HK-2 (cell line): ENCODE data around the gene ASIC4.

Source experiments
- DNase-seq: peaks from one replicate; pipeline ENCODE4 v3.0.0-alpha.2; 2018; ENCODE audit not compliant: unreplicated experiment

ASIC4 gene

GRCh38 chr2:219566640-219567039 lies 52.4 kb downstream of the ASIC4 start:
- DNase-seq, result no peak

GRCh38 chr2:219567131-219567530 lies 52.8 kb downstream of the ASIC4 start:
- no peak for DNase-seq

- no peak for DNase-seq
Observed at GRCh38 chr2:219567791-219568361, 53.6 kb downstream of the ASIC4 start.

- peak; percentile 50 for DNase-seq
Observed at GRCh38 chr2:219569041-219569440, 54.8 kb downstream of the ASIC4 start.

- no peak for DNase-seq
Observed at GRCh38 chr2:219569635-219570034, 55.4 kb downstream of the ASIC4 start.

- peak; percentile 31 for DNase-seq
Observed at GRCh38 chr2:219570194-219570923, 56.1 kb downstream of the ASIC4 start.

GRCh38 chr2:219570924-219571310 lies 56.6 kb downstream of the ASIC4 start:
- DNase-seq, result no peak

GRCh38 chr2:219571311-219572236 lies 57.3 kb downstream of the ASIC4 start, which contains the start of gene OBSL1:
Gene OBSL1, minus strand, starts transcription at chr2:219571539. Its CDS starts 307 bp downstream, at chr2:219571232.
- peak; percentile 84 for DNase-seq

GRCh38 chr2:219572237-219573001 lies 58.1 kb downstream of the ASIC4 start, which contains the start of gene INHA:
Gene INHA, plus strand, starts transcription at chr2:219572310. Its CDS starts 65 bp downstream, at chr2:219572375.
- DNase-seq, result no peak

GRCh38 chr2:219573166-219573565 lies 58.9 kb downstream of the ASIC4 start:
- DNase-seq, result no peak

GRCh38 chr2:219574484-219575311 lies 60.4 kb downstream of the ASIC4 start:
- no peak for DNase-seq

- DNase-seq, result no peak
Observed at GRCh38 chr2:219575566-219576504, 61.6 kb downstream of the ASIC4 start.

- peak; percentile 38 for DNase-seq
Observed at GRCh38 chr2:219576505-219577388, 62.5 kb downstream of the ASIC4 start.

GRCh38 chr2:219578811-219579613 lies 64.7 kb downstream of the ASIC4 start:
- no peak for DNase-seq

- no peak for DNase-seq
Observed at GRCh38 chr2:219581346-219581745, 67.1 kb downstream of the ASIC4 start.
